Limb (tissue), 2 donors: Measurements from ENCODE around the gene CAP1.

Source experiments
- DNase-seq, 2 donors: peaks; one replicate each; pipeline ENCODE4 v3.0.0-alpha.2; 2016; ENCODE audit errors: extremely low spot score in 2 of 2

Gene CAP1

GRCh38 chr1:40058453-40059337 is 18.2 kb downstream of the CAP1 start:
- DNase-seq, result no peak

- DNase-seq, result no peak
Observed at GRCh38 chr1:40059338-40059959, 18.9 kb downstream of the CAP1 start.

GRCh38 chr1:40059960-40060750 is 19.6 kb downstream of the CAP1 start:
- no peak for DNase-seq

- DNase-seq, result no peak
Observed at GRCh38 chr1:40064797-40065499, 24.4 kb downstream of the CAP1 start.

GRCh38 chr1:40067023-40067422 is 26.5 kb downstream of the CAP1 start:
- no peak for DNase-seq

- no peak for DNase-seq
Observed at GRCh38 chr1:40067851-40068250, 27.3 kb downstream of the CAP1 start.

GRCh38 chr1:40072142-40072541 is 31.6 kb downstream of the CAP1 start:
- no peak for DNase-seq

GRCh38 chr1:40073062-40073461 is 32.5 kb downstream of the CAP1 start:
- no peak for DNase-seq

GRCh38 chr1:40075266-40075665 is 34.7 kb downstream of the CAP1 start:
- DNase-seq, result no peak

- no peak for DNase-seq
Observed at GRCh38 chr1:40076895-40077312, 36.4 kb downstream of the CAP1 start.

- DNase-seq, result peak; percentile 5 to 41
Observed at GRCh38 chr1:40078512-40079333, 38.2 kb downstream of the CAP1 start.

- DNase-seq, result no peak
Observed at GRCh38 chr1:40079774-40080400, 39.4 kb downstream of the CAP1 start.

GRCh38 chr1:40081871-40082270 is 41.3 kb downstream of the CAP1 start:
- no peak for DNase-seq

- peak; percentile 24 to 70 for DNase-seq
Observed at GRCh38 chr1:40084750-40085149, 44.2 kb downstream of the CAP1 start.

- DNase-seq, result no peak
Observed at GRCh38 chr1:40090652-40091355, 50.3 kb downstream of the CAP1 start.

GRCh38 chr1:40092241-40092640 is 51.7 kb downstream of the CAP1 start:
- DNase-seq, result no peak

- DNase-seq, result no peak
Observed at GRCh38 chr1:40092706-40093639, 52.4 kb downstream of the CAP1 start.

GRCh38 chr1:40094466-40095110 is 54.1 kb downstream of the CAP1 start:
- no peak for DNase-seq
